ENCODE data around the gene RPAP2. TPM values are rescaled to one million over a fixed set of nuclear protein-coding genes. Genes with fewer than 3 reads are reported as not detected.
"Not testable (repeated sequence)": the region's sequence is repeated elsewhere in the genome, so short reads cannot be mapped to it uniquely, and the experiment has no call there.

RPAP2 gene
- total RNA-seq, 1 donor = 8.7 TPM

DNA sequence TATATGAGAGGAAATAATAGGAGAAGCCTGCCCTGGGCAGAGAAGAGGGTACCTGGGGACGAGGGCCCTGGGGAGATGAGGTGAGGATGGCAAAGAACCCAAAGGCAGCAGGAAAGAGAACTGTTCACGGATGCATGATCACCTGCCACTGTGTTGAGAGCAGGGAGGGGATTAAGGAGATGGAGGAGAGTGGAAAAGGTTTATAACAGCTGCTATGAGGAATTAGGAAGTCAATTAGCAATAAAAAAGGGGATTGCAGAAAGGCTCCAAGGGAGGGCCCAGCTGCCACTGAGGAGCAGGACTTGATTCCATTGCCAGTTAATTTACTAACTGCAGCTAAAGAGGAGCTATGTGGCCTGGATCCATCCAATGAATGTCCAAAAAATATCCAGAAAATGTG, 126.8 kb downstream of the RPAP2 start:
- Histone ChIP-seq H2AFZ (ENCODE audit: low read length) (no peak overlapping the region), H3K27ac (ENCODE audit: low read depth, low read length) (no peak overlapping the region), H4K20me1 (ENCODE audit: insufficient read depth, low read length) (no peaks in the 10 kb centered on the region), H3K4me2 (ENCODE audit: insufficient read depth, low read length) (no peak overlapping the region), H3K4me1 (ENCODE audit: insufficient read depth, low read length) (no peaks in the 10 kb centered on the region), H3K9me3 (ENCODE audit: low read depth, low read length) (no peaks in the 10 kb centered on the region), H3K4me3 (ENCODE audit: insufficient read depth, low read length) (no peak overlapping the region), H3K36me3 (ENCODE audit: insufficient read depth, low read length) (no peaks in the 10 kb centered on the region), H3K79me2 (ENCODE audit: insufficient read depth, low read length) (no peaks in the 10 kb centered on the region), H3K27me3 (ENCODE audit: insufficient read depth, low read length) (no peaks in the 10 kb centered on the region)
- DNase-seq (ENCODE audit: insufficient read length, low spot score, missing footprints) = no peak
- TF ChIP-seq, protein P1, sequence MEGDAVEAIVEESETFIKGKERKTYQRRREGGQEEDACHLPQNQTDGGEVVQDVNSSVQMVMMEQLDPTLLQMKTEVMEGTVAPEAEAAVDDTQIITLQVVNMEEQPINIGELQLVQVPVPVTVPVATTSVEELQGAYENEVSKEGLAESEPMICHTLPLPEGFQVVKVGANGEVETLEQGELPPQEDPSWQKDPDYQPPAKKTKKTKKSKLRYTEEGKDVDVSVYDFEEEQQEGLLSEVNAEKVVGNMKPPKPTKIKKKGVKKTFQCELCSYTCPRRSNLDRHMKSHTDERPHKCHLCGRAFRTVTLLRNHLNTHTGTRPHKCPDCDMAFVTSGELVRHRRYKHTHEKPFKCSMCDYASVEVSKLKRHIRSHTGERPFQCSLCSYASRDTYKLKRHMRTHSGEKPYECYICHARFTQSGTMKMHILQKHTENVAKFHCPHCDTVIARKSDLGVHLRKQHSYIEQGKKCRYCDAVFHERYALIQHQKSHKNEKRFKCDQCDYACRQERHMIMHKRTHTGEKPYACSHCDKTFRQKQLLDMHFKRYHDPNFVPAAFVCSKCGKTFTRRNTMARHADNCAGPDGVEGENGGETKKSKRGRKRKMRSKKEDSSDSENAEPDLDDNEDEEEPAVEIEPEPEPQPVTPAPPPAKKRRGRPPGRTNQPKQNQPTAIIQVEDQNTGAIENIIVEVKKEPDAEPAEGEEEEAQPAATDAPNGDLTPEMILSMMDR (IDR thresholded peaks at IDR 0.05; ENCODE audit: extremely low read depth, low read depth, low read length) = no peak

- Histone ChIP-seq H4K20me1 (ENCODE audit: insufficient read depth, low read length) (no peaks in the 10 kb centered on the region), H3K9me3 (ENCODE audit: low read depth, low read length) (no peaks in the 10 kb centered on the region), H3K4me1 (ENCODE audit: insufficient read depth, low read length) (no peaks in the 10 kb centered on the region), H3K36me3 (ENCODE audit: insufficient read depth, low read length) (no peaks in the 10 kb centered on the region), H2AFZ (ENCODE audit: low read length) (no peak overlapping the region), H3K27ac (ENCODE audit: low read depth, low read length) (no peak overlapping the region), H3K27me3 (ENCODE audit: insufficient read depth, low read length) (no peaks in the 10 kb centered on the region), H3K79me2 (ENCODE audit: insufficient read depth, low read length) (no peaks in the 10 kb centered on the region), H3K4me3 (ENCODE audit: insufficient read depth, low read length) (no peak overlapping the region), H3K4me2 (ENCODE audit: insufficient read depth, low read length) (no peak overlapping the region)
- DNase-seq (ENCODE audit: insufficient read length, low spot score, missing footprints) = no peak
- TF ChIP-seq, protein P1 (IDR thresholded peaks at IDR 0.05; ENCODE audit: extremely low read depth, low read depth, low read length) = no peak
Observed at GRCh38 chr1:92430030-92430429, 131.2 kb downstream of the RPAP2 start.

DNA sequence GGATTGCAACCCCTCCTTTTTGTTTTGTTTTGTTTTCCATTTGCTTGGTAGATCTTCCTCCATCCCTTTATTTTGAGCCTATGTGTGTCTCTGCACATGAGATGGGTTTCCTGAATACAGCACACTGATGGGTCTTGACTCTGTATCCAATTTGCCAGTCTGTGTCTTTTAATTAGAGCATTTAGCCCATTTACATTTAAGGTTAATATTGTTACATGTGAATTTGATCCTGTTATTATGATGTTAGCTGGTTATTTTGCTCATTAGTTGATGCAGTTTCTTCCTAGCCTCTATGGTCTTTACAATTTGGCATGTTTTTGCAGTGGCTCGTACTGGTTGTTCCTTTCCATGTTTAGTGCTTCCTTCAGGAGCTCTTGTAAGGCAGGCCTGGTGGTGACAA, 135.7 kb downstream of the RPAP2 start:
- not testable (repeated sequence) for H3K4me3 ChIP-seq (ENCODE audit: insufficient read depth, low read length); H3K27me3 ChIP-seq (ENCODE audit: insufficient read depth, low read length); H4K20me1 ChIP-seq (ENCODE audit: insufficient read depth, low read length); H3K79me2 ChIP-seq (ENCODE audit: insufficient read depth, low read length); H3K36me3 ChIP-seq (ENCODE audit: insufficient read depth, low read length); H3K4me2 ChIP-seq (ENCODE audit: insufficient read depth, low read length); H2AFZ ChIP-seq (ENCODE audit: low read length); H3K9me3 ChIP-seq (ENCODE audit: low read depth, low read length); H3K4me1 ChIP-seq (ENCODE audit: insufficient read depth, low read length); H3K27ac ChIP-seq (ENCODE audit: low read depth, low read length); DNase-seq (ENCODE audit: insufficient read length, low spot score, missing footprints)

- Histone ChIP-seq H4K20me1 (ENCODE audit: insufficient read depth, low read length) (no peaks in the 10 kb centered on the region), H3K27me3 (ENCODE audit: insufficient read depth, low read length) (no peaks in the 10 kb centered on the region), H3K4me1 (ENCODE audit: insufficient read depth, low read length) (no peaks in the 10 kb centered on the region), H3K9me3 (ENCODE audit: low read depth, low read length) (no peaks in the 10 kb centered on the region), H3K27ac (ENCODE audit: low read depth, low read length) (no peak overlapping the region), H2AFZ (ENCODE audit: low read length) (no peak overlapping the region), H3K4me3 (ENCODE audit: insufficient read depth, low read length) (no peak overlapping the region), H3K36me3 (ENCODE audit: insufficient read depth, low read length) (no peaks in the 10 kb centered on the region), H3K79me2 (ENCODE audit: insufficient read depth, low read length) (no peaks in the 10 kb centered on the region), H3K4me2 (ENCODE audit: insufficient read depth, low read length) (no peak overlapping the region)
- TF ChIP-seq, protein P1 (IDR thresholded peaks at IDR 0.05; ENCODE audit: extremely low read depth, low read depth, low read length) = no peak
- DNase-seq (ENCODE audit: insufficient read length, low spot score, missing footprints) = no peak
Observed at GRCh38 chr1:92439291-92439690, 140.4 kb downstream of the RPAP2 start.

DNA sequence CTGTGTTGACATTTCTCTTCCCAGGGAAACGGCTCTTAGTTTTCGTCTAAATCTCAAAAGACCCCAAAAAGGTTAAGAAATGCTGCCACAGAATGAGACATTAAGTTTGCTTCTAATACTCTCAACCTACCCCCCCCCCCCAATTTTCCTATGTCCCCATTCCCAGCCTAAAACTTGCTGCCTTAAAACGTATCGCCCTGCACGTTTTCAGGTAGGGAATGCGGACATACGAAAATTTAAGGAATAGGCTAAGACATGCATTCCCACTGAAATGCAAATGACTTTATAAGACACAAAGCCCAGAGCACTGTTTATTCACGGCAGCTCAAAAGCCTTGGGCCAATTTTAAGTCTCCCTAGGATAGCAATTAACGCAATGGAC, 142.4 kb downstream of the RPAP2 start:
- Histone ChIP-seq H3K9me3 (ENCODE audit: low read depth, low read length) (no peaks in the 10 kb centered on the region), H3K4me2 (ENCODE audit: insufficient read depth, low read length) (no peak overlapping the region), H4K20me1 (ENCODE audit: insufficient read depth, low read length) (no peaks in the 10 kb centered on the region), H2AFZ (ENCODE audit: low read length) (no peak overlapping the region), H3K27ac (ENCODE audit: low read depth, low read length) (no peak overlapping the region), H3K27me3 (ENCODE audit: insufficient read depth, low read length) (no peaks in the 10 kb centered on the region), H3K79me2 (ENCODE audit: insufficient read depth, low read length) (no peaks in the 10 kb centered on the region), H3K4me1 (ENCODE audit: insufficient read depth, low read length) (no peaks in the 10 kb centered on the region), H3K4me3 (ENCODE audit: insufficient read depth, low read length) (no peak overlapping the region), H3K36me3 (ENCODE audit: insufficient read depth, low read length) (no peaks in the 10 kb centered on the region)
- TF ChIP-seq, protein P1 (IDR thresholded peaks at IDR 0.05; ENCODE audit: extremely low read depth, low read depth, low read length) = no peak
- no peak for DNase-seq (ENCODE audit: insufficient read length, low spot score, missing footprints)
